ENCODE data around the gene HAUS2.

The HAUS2 gene

GRCh38 chr15:42608752-42609488 lies 60.3 kb downstream of the HAUS2 start:
- DNase-seq (ENCODE audit: low read depth), result no peak

GRCh38 chr15:42611532-42611931 lies 62.9 kb downstream of the HAUS2 start:
- no peak for DNase-seq (ENCODE audit: low read depth)

GRCh38 chr15:42612367-42612912 lies 63.8 kb downstream of the HAUS2 start:
- DNase-seq (ENCODE audit: low read depth), result no peak

GRCh38 chr15:42616107-42616506 lies 67.5 kb downstream of the HAUS2 start:
- no peak for DNase-seq (ENCODE audit: low read depth)

Measured in GM04504 (cell line).